ENCODE data around the gene EEF1A2.

DNA sequence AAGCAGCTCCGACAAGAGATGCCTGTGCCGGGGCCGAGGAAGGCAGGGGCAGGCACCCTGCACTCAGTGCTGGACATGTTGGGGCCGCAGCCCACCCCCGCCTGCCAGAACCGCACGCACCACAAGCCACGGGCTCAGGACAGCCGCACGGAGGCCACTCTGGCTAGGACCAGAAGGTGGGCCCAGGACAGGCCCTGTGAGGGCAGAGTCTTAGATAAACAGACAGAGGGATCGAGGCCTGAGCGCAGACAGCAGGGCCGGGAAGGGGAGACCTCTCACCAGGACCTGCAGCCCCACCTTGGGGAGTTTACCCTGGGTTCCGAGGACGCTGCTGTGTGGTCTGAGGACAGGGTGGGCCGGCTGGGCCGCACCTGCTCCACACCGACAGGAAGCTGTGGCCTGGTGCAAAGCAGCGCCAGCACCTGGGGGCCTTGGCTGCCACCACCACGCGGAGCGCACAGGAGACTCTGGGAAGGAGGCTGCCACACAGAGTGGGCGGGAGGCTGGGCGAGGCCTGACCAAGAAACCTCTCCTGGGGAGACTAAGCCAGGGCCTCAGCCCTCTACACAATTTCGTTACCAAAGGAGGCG, 58.4 kb downstream of the EEF1A2 start:
- TF ChIP-seq, protein P1, sequence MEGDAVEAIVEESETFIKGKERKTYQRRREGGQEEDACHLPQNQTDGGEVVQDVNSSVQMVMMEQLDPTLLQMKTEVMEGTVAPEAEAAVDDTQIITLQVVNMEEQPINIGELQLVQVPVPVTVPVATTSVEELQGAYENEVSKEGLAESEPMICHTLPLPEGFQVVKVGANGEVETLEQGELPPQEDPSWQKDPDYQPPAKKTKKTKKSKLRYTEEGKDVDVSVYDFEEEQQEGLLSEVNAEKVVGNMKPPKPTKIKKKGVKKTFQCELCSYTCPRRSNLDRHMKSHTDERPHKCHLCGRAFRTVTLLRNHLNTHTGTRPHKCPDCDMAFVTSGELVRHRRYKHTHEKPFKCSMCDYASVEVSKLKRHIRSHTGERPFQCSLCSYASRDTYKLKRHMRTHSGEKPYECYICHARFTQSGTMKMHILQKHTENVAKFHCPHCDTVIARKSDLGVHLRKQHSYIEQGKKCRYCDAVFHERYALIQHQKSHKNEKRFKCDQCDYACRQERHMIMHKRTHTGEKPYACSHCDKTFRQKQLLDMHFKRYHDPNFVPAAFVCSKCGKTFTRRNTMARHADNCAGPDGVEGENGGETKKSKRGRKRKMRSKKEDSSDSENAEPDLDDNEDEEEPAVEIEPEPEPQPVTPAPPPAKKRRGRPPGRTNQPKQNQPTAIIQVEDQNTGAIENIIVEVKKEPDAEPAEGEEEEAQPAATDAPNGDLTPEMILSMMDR (IDR thresholded peaks at IDR 0.05) = no peak
- TF ChIP-seq ZFX (IDR thresholded peaks at IDR 0.05; ENCODE audit: borderline replicate concordance) = no peak

All from 22Rv1 (cell line).